Activated CD4-positive, alpha-beta T cell treated with anti-CD3 and anti-CD28 coated beads, Interleukin-2, Interleukin-6, amounts not matched to agents 100 ng/mL and 50 ng/mL, durations not matched to agents 16 hours and 8 hours (primary cell): ENCODE data around the gene AUTS2.
A peak's percentile ranks its signal among the peaks of the same experiment; 100 is the strongest.

Source experiments
- DNase-seq: peaks from one replicate; pipeline ENCODE4 v3.0.0-alpha.2; 2020

The AUTS2 gene

DNA sequence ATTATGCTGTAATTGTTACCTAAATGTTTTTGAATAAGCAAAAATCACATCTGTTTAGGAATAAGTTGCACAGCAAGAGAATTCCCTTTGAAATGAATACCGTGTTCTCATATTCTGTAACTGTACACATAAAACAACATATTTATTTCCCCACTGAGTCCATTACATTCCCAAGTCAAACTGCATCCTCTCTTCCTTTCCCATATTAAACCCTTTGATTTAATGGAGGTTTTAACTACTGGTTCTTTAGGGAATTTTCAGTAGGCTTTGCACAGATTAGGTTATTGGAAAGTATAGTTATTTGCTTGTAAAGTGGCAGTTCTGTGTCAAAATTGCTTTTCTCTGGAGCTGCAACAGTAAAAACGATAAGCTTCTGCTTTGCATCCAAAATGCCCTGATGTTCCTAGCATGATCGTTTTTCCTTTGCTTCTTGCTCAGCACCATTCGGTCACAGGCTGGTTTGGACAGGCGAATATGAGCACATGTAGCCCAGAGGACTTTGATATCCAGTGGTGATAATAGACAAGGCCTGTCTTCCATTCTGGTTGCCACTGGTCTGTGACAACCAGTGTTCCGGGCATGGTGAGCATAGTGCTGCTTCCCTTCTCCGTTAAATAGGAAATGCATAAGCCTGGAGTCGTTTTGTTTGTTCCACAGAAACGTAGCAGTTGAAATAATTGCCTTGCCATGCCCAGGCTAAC, 696.1 kb downstream of the AUTS2 start:
- no peak for DNase-seq

DNA sequence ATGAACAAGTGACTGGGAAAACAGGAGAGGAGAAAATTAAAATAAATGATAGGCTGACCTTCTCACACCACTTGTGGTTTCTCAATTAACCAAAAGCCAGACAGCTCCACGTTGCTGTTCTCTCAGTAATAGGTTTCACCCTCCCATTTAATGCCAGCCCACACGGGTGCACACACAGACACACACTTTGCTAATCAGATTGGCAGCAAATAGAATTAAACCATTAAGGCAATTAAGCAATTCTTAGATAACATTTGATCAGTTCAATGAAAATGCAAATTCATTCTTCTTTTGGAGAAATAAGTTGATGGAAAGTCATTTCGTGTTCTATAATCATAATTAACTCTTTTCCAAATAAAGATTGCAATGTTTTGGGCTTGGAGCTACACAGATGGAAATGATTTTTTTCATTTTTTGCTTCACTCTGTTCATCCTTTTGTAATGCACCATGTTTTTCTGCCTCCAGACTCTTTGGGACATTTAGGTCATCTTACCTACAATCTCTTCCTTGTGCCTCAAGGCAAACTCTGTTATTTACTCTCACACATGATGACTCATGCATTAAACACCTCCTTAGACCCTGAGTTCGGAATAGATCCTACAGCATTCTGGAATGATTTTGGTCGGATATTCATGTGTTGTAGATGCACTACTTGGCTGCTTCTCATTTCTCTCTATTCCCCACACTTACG, 700.7 kb downstream of the AUTS2 start:
- DNase-seq, result no peak

DNA sequence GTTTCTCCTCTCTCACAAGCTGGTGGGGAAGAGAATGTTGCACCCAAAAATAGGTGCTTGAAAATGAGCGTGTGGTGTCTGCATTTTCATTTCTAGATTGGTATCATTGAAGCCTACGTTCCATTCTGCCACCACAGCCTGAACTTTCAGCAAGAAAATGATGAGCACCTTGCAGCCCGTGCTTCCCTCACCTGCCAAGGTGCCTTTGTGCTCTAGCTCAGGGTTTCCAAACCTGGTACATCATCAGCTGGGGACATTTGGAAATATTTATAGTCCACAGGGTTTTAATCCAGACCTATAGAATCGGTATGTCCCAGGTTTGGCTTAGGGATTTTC, 701.2 kb downstream of the AUTS2 start:
- no peak for DNase-seq

DNA sequence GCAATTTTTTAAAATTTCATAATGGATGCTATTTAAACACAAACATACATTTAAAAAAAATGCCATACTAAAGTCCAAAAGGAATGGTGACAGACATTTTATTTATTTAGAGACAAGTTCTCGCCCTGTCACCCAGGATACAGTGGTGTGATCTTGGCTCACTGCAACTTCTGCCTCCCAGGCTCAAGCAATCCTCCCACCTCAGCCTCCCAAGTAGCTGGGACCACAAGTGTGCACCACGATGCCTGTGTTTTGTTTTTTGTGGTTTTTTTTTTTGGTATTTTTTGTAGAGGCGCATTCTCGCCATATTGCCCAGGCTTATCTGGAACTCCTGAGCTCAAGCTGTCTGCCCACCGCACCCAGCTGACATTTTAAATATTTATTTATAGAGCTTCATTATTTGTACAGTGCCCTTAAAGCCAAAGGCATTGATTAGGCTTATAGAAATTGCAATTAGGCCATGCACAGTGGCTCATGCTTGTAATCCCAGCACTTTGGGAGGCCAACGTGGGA, 703.5 kb downstream of the AUTS2 start:
- no peak for DNase-seq

DNA sequence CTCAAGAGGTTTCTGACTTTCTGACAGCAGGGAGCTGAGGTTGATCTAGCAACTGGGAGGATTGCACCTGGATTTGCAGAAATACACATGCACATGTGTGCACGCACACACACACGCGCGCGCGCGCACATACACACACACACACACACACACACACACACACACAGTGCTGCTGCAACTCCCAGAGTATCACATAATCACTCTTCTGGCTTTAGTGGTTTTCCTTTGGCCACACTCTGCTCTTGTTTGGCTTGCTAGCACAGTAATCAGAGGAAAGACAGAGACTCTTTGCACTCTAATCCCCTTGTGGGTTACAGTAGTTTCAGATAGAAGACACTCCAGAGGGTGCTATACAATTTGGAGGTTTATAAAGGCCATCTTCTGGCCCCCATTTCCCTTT, 705.0 kb downstream of the AUTS2 start:
- DNase-seq, result no peak

DNA sequence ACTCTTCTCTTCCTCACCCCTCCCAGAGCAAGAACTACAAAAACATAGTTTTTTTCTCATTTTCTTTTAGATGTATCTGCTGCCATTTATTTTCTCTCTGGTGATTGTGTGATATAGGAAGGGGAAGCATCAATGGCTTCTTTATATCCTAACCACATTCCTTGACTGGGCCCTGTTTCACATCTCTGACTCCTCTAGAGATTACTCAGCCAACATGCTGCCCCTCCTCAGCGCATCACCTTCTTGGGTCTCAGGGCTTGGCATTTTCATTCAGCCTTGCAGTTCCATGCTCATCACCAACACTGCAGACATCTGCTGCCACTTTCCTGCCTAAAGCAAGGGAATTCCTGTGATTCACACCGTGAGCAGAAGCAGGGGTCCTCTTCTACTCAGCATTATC, 705.5 kb downstream of the AUTS2 start:
- no peak for DNase-seq

DNA sequence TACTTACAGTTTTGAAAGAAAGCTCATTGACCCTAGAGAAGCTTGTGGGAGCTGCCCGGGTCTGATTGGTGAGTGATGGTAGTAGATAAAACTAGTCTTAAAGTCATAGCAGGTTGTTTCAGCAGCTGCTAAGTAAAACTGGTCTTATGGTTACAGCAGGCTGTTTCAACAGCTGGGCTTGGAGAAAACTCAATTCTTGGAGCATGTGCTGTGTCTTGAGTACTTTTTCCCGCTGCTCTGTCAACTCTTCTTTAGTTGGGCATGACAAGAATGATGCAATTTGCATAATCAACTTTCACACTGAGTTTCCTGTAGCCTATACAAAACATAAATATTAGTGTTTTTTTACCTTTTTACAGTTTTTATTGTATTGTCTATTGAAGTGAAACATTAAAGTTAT, 707.9 kb downstream of the AUTS2 start:
- no peak for DNase-seq

DNA sequence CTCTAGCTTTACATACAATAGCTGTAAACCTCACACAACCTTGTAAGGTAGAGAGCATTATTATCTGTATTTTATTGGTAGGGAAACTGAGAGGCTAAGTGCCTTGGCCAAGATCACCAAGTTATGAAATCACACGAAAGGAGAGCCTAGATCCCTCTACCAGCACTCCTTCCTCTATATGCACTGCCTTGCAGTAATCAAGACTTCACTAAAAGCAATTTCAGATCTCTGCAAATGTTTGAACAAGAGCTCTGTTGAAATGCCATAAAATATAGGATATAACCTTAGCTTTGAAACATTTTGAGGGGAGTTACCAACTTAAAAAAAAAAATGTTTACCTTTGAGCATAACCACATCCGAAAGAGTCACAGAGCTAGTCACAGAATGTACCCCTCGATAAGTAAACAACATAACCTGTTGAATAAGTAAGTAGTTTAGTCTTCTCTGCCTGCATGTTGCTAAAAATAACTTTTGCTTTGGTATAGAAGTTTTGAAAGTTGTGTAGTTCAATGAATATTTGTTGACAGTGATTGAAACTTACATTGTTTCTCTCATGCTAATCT, 709.4 kb downstream of the AUTS2 start:
- no peak for DNase-seq

DNA sequence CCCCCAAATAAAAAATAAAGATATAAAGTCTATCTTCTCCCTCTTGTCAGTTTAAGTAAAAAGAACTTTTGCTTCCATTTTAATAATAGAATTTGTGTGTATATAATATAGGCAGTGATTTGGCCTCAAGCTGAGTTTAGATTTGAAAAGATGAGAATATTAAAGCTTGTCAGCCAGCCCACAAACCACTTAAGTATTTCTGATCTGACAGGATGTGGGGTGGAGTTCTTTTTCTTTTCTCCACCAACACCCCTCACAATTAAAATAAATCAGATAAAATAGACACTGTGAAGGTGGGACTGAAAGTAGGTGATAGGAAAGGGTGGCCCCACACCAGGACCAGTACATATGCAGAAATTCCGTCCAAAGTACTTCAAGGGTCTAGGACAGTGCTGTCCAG, 714.1 kb downstream of the AUTS2 start:
- no peak for DNase-seq

DNA sequence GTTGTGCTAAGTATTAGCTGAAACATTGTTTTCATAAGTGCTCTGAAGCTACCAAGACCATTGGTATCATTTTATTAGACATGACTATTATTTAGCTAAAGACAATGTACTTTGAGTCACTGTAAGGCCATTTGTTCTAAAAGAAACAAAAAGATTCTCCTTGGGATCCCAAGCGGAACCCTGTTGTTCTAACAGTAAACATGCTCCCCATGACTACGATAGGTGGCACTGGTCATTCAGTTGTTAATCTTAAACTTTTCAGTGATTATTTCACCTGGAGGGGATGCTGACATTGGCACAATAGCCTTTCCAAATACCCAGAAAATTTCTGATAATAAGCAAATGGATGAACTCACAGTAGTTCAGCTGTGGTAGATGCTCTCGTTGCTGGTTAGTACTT, 715.0 kb downstream of the AUTS2 start:
- DNase-seq, result no peak

DNA sequence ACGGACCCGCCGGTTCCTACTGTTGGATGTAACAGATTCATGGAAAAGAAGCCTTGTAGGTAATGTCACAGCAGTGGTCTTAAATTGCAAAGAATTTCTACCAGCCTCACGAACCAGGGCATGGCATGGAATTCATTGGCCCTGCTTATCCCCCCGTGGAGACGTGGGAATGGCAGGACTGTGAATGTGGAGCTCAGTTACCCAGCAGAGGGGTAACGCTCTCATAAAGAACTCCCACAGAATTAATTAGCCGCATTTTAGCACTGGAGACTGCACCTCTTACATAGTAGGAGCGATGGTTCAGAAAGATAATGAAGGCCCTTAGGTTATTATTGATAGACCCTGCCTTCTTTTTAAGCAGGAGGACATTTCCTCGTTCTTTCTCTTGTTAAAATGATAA, 715.4 kb downstream of the AUTS2 start:
- no peak for DNase-seq

DNA sequence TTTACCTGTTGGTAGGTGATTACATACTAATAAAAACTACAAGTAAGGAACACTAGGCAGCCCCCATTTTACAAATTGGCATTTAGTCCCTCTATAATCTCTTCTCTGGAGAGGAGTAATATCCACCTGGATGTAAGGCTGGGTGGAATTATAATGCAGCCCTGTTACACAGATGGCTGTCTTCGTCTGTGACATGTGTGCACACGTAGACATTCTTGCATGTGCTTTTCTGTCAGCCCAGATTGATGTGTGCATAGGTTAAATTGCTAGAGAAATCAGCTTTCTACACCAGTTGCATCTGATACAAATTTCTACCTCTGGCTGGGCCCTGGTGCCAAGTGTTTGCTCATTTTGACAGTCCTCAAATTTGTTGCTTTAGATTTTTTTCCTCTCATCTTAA, 715.9 kb downstream of the AUTS2 start:
- DNase-seq, result no peak

DNA sequence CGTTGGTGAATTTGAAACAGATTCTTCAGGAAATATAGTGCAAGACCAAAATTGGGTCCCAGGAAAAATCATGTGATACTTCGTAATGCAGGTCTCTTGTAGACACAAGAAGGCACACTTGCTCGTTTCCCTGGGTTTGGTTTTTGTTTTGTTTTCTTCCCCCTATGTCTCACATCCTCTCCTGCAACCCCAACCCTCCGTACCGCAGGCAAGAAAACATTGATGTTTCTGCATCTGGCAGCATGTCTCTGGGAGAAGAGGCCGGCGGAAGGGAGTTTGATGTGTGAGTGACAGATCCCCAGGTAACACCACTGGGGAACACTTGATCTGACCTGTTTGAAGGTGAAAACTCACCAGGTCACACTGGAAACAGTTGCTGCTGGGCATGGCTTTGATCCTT, 718.5 kb downstream of the AUTS2 start:
- peak; percentile 8 for DNase-seq

DNA sequence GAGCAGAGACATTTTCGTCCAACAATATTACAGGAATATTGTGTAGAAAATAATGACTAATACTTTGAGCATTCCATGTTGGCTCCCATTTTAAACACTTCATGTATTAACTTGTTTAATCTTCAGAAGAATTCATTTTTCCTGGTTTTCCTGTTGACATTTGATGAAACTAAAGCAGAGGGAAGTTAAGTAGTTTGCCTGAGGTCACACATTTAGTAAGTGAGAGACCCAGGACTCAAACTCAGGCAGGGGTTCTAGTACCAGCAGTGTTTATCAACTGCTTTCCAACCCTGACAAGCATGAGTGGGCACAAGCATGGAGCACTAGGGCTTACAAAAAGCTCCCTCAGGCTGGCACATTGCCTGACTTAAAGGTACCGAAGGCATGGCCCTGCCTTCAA, 719.1 kb downstream of the AUTS2 start:
- DNase-seq, result no peak

DNA sequence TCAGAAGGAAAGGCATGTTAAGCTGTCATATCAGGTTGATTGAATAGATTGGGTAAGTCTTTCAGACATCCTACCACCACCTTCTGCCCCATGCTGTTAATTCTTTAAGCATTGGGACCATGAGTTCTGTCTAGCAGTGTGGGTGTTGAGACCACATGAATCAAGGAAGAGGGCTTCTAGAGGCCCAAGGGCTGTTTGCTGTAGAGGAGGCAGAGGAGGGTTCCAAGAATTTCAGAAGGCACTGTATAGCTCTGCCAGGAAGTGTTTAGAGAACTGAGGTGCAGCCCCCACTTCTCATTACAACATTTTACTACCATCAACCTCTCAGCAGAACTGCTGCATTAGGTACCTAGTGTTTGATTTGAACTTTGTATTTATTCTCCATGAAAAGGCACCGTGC, 720.2 kb downstream of the AUTS2 start:
- DNase-seq, result no peak

DNA sequence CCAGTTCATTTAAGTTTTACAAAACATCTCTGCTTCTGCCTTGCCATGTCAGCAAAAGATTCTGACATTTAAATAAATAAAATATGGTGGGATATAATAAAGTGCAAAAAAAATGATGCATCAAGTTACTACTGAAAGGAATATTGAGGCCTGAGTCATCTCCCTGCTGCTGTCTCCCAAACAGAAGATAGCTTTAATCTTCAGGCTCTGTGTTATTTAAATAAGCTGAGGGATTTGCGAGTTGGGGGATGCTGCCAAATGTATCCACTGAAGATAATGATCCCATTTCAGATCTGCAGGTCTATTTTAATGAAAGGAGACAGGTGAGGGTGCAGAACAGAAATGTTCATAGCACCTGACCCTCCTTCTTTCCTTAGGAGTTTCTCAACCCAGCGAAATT, 720.8 kb downstream of the AUTS2 start:
- no peak for DNase-seq

DNA sequence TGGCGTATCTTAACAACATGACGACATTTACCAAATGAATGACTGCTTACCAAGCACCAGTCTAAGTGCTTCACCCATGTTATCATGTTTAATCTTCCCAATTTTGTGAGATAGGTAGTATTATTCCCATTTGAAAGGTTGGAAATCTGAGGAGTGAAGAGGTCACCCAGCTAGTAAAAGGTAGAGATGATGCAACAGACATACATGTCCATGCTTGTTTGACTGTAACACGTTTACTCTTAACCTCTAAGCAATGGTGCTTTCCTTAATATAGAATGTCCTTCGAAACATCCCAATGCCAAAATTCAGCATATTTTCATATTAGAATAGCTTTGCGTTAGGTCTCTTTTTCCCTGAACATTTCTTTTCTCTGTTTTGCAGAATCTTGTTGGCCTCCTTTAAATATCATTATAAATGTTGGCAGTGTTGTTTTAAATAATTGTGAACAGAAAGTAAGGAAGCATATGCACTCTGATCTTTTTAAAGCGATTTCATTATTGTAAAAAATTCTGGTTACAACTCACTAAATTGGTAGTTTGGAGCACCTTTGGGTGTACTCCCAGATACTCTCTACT, 722.8 kb downstream of the AUTS2 start:
- no peak for DNase-seq

DNA sequence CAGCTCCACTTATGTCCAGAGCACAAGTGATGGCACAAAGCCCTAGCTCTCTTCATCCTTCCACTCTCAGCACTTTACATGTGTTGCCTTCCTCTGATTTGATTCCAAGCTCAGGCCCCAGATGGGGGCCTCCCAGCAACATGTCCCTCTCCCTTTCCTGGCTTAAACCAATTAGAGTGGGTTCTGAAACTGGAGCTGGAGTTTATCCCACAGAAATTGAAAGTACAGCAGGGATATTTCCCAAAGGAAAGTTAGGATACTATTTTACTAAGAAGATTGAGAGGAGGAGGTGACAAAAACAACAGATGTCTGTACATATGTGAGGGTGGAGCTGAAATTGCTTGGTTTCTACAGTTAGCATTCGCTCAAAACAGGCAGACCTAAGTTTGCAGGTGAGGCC, 724.6 kb downstream of the AUTS2 start:
- DNase-seq, result no peak

DNA sequence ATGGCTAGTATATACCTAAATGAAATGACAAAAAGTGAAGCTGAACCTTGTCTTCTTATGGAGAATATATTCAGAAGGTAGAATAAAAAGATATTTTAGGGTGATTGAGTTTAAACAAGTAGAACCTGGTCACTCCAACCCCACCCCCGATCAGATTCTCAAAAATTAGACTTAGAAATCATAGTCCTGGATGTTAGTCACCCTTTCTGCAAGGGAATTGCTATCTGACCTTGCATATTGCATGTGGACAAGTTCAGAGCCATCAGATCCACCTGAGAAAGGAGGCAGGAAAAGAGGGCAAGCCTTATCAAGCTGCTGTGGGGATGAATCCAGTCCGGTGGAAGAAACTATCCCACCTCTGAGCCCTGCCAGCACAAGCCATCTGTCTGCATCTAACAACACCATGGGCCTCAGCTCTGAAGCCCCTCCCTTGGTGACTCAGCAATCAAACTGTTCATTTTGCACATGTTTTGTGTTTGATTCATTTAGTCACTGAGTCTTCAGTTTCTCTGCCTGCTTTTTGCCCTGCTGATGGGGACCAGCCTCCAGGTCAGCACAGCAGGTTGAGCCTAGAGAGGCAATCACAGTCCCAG, 727.3 kb downstream of the AUTS2 start:
- no peak for DNase-seq

DNA sequence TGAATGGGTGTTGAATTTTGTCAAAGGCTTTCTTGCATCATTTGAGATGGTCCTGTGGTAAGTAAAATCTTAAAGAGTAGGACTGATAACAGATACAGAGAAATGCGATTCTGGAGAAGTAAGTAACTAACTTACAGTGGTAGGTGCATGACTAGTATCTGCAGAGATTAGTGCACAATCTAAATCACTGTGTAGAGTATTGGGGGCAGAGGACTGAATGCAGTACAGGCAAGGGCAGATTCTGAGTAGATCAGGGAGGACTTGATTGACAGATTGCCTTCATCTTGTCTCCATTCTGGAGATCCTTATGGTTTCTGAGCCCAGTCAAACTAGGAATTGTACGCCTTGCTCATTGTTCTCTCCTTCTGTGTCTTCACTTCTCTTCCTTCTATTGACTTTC, 736.0 kb downstream of the AUTS2 start:
- DNase-seq, result no peak

DNA sequence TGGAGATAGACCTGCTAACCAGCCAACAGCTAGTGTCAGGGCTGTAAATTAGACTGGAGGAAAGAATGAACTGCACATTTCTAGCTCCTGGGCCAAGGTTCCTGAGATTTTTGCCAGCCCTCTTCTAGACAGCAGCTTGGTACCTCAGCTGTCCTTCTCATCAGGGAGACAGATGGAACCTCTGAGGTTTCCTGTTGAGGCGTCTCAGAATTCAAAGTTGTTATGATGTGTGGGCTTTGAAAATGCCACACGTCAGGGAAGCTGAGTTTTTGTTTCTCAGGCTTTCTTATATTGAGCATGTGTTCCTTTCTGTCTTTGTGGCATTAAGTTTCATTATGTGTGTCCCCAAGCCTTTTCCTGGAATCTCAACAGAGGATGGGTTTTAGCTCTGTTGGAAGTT, 736.6 kb downstream of the AUTS2 start:
- DNase-seq, result peak; percentile 17

DNA sequence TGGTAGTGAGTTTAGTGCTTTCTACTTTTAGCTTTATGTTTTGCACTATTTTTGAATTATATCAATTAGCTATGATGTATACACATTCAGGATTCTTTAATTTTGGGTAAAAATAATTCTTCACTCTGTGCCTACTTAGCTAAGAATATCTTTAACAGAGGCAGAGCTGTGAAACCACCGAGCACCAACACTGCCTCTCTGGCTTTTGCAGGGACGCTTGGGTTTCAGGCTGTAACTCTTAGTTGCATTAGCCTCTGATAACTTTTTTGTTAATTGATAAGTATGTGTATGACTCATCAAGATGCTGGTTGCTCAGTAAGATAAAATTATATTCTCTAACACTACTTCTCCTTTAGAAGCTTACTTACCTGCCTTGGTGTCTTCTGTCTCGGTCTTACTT, 738.3 kb downstream of the AUTS2 start:
- no peak for DNase-seq

DNA sequence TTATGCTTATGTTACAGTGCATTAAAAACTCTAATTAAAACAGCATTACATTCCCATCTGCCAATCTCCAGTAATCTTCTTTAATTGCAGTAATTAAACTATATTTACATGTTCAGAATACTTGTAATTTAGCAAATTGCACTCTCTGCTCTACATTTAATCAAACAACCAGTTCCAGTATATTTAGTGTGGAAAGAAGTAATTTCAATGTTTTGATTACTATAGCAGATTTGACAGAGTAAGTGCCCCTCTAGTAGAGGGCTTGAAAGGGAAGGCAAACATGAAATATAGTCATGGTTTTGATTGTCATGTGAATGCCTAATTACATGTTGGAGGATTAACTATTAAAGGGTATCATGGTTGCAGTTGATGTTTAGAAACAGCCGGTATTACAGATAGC, 739.7 kb downstream of the AUTS2 start:
- DNase-seq, result no peak

DNA sequence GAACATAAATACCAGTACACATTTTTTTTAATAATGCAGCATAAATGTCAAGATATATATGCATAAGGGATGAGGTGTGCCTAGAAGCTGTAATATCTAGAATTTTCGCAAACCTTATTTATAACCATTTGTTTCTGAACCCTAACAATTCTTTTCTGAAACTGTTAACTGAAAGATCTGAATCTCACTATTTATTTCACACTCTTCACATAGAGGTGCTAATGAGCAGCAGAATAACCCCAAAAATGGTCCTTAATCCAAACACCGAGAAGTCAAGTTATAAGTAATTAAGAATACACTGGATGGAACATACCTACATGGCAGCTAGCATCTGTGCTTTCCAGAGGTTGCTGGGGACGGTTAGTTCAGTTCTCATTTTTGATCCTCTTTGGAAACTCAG, 742.0 kb downstream of the AUTS2 start:
- no peak for DNase-seq
